Stimulated activated CD4-positive, alpha-beta T cell treated with anti-CD3 and anti-CD28 coated beads, Interleukin-1b, Interleukin-23, amount 100 ng/mL, for 24 hours (primary cell): ENCODE measurements around the gene VPS26A.

Source experiments
- DNase-seq, 4 experiments: peaks; one replicate each; pipeline ENCODE4 v3.0.0-alpha.2; 2020; ENCODE audit warnings: low read depth in 4 of 4, low spot score in 1 of 4

The VPS26A gene

GRCh38 chr10:69218831-69219230, 94.9 kb downstream of the VPS26A start:
- no peak for DNase-seq

- DNase-seq: no peak
These were observed 96.1 kb downstream of the VPS26A start, which contains the start of gene HKDC1 for GRCh38 chr10:69220041-69220451. TSS of gene HKDC1 (plus strand) at chr10:69220332. CDS start at chr10:69220436, 104 bp downstream.

- no peak for DNase-seq
These were observed 96.5 kb downstream of the VPS26A start for GRCh38 chr10:69220507-69220906.
